Retinal pigment epithelial cell (primary cell): Measurements from ENCODE around the gene FUT8.

ENCODE experiments used
- DNase-seq: peaks from one replicate; pipeline ENCODE4 v3.0.0-alpha.2; 2010; ENCODE audit warnings: low read depth
- H3K4me3 ChIP-seq: 2 replicates; pipeline ENCODE4 v1.5.1; 2011; ENCODE audit warnings: mild to moderate bottlenecking, low read length, control low read depth, moderate library complexity
- TF ChIP-seq, protein P1 (sequence below): conservative IDR thresholded peaks from 2 replicates; pipeline ENCODE4 v1.5.1; 2011; ENCODE audit warnings: low read depth, low read length, control low read depth, inconsistent platforms

FUT8 gene

GRCh38 chr14:65606460-65606859 is 193.9 kb downstream of the FUT8 start:
- H3K4me3 ChIP-seq, result no peak overlapping the region
- TF ChIP-seq, protein P1, sequence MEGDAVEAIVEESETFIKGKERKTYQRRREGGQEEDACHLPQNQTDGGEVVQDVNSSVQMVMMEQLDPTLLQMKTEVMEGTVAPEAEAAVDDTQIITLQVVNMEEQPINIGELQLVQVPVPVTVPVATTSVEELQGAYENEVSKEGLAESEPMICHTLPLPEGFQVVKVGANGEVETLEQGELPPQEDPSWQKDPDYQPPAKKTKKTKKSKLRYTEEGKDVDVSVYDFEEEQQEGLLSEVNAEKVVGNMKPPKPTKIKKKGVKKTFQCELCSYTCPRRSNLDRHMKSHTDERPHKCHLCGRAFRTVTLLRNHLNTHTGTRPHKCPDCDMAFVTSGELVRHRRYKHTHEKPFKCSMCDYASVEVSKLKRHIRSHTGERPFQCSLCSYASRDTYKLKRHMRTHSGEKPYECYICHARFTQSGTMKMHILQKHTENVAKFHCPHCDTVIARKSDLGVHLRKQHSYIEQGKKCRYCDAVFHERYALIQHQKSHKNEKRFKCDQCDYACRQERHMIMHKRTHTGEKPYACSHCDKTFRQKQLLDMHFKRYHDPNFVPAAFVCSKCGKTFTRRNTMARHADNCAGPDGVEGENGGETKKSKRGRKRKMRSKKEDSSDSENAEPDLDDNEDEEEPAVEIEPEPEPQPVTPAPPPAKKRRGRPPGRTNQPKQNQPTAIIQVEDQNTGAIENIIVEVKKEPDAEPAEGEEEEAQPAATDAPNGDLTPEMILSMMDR, result no peak
- DNase-seq, result no peak

- DNase-seq, result no peak
- no peak overlapping the region for H3K4me3 ChIP-seq
- TF ChIP-seq, protein P1, result no peak
Measured at GRCh38 chr14:65613131-65613650, 200.7 kb downstream of the FUT8 start.

DNA sequence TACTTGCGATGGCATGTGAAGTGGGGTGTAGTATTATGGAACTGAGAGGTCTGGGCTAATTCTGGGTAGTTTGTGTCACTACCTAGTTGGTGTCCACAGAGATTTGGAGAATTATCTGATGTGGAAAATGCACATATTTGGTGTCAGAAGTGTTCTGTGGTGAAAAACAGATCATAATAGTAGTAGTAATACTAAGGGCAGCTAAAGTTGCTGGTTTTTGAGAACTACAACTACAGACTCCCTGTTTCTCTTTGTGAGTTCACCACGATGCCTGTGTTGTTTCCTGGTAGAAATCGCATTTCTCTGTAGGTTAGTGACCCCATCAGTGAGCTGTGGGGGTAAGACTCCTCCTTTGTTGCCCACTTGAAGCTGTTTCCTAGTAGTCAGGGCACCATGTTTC is 206.5 kb downstream of the FUT8 start:
- DNase-seq, result no peak
- H3K4me3 ChIP-seq, result no peak overlapping the region
- TF ChIP-seq, protein P1, result no peak

DNA sequence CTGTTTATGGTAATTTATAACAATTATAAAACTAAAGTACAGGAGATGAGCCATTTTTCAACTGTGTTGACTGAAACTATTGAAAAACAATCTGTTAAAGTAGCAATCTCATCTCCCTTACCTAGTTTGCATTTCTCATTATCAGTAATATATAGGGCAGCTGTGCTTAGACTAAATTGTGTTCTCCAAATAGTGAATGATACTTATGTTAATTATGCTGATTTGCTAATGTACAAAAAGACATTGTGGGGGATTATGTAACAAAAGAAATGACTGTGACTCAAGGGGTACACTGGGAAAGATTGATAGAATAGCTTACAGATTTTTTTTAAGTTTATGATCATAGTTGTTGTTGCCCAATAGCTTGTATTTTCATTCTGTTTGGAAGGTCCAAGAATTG is 207.7 kb downstream of the FUT8 start:
- no peak for DNase-seq
- no peak overlapping the region for H3K4me3 ChIP-seq
- TF ChIP-seq, protein P1, result no peak

DNA sequence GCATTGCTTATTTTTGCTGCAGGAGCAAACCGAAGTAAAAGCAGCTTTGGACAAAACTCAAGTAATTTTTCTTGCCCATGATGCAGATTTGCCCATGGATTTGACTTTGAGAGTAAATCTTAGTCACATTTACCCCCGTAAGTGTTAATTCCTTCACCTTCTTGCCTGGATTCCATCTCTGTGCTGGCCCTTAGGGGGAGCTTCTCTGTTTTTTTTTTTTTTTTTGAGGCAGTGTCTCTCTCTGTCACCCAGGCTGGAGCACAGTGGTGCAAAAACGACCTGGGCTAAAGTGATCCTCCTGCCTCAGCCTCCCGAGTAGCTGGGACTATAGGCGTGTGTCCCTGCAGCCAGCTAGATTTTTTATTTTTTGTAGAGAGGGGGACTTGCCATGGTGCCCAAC is 210.2 kb downstream of the FUT8 start:
- H3K4me3 ChIP-seq, result no peak overlapping the region
- TF ChIP-seq, protein P1, result no peak
- DNase-seq, result no peak

DNA sequence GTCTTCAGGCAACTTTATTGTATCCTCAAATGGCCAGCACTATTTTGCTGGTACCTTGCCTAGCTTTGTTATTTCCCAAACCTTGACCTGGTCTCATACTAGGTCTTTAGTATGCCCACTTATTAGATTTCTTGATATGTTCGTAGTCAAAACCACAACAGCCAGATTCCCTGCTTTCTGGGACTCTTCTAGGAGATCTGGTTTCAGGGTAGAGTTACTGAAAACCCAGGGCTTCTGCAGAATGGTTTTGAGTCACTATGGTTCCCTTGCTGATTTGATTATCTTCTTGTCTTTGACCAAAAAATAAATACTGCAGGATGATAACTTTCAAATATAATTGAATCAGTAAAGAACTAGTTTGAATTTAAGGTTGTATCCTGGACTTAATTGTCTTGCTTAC is 211.2 kb downstream of the FUT8 start:
- no peak overlapping the region for H3K4me3 ChIP-seq
- TF ChIP-seq, protein P1, result no peak
- DNase-seq, result no peak

DNA sequence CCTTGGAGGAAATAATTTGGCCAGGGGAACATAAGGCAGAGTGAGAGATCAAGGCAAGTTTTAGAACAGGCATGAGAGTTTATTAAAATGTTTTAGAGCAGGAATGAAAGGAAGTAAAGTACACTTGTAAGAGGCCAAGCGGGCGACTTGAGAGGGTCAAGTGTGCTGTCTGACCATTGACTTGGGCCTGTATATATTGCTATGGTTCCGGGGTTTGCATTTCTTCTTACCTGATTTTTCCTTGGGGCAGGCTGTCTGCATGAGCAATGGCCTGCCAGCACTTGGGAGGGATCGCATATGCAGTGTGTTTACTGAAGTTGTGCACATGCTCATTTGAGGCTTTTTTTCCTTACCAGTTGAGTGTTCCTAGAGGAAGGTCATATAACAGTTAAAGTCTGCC is 214.8 kb downstream of the FUT8 start:
- TF ChIP-seq, protein P1, result no peak
- DNase-seq, result no peak
- H3K4me3 ChIP-seq, result no peak overlapping the region
